HepG2 (cell line): Measurements from ENCODE around the gene AGRN. TPM values are rescaled to one million over a fixed set of nuclear protein-coding genes. Genes with fewer than 3 reads are reported as not detected.

ENCODE experiments used
- FOXP4 ChIP-seq: sonication (generic); formaldehyde crosslinking; IDR thresholded peaks from 2 replicates; pipeline ENCODE4 v1.4.0; 2020; ENCODE audit warnings: missing genetic modification reagents
- HHEX ChIP-seq: IDR thresholded peaks from 2 replicates; pipeline ENCODE4 v1.6.1; 2016; ENCODE audit warnings: control low read depth
- NR1H2 ChIP-seq: sonication (generic); formaldehyde crosslinking; IDR thresholded peaks from 2 replicates; pipeline ENCODE4 v1.8.1; 2022; ENCODE audit warnings: low read depth, missing genetic modification reagents, borderline replicate concordance
- RERE ChIP-seq: IDR thresholded peaks from 2 replicates; pipeline ENCODE4 v1.6.1; 2016; ENCODE audit warnings: low read depth, missing genetic modification reagents, missing compliant biosample characterization
- SMARCC2 ChIP-seq: fragments of 450-650 bp; IDR thresholded peaks from 2 replicates; pipeline ENCODE4 v1.6.1; 2017; ENCODE audit warnings: antibody characterized with exemption, mild to moderate bottlenecking
- SP5 ChIP-seq: IDR thresholded peaks from 2 replicates; pipeline ENCODE4 v1.6.1; 2016; ENCODE audit warnings: low read depth, borderline replicate concordance
- SPEN ChIP-seq: sonication (generic); formaldehyde crosslinking; IDR thresholded peaks from 2 replicates; pipeline ENCODE4 v1.5.1; 2020; ENCODE audit warnings: low read depth, mild to moderate bottlenecking, missing genetic modification reagents
- ZFAT ChIP-seq: sonication (generic); formaldehyde crosslinking; conservative IDR thresholded peaks from 2 replicates; pipeline ENCODE4 v1.8.1; 2023; ENCODE audit warnings: missing genetic modification reagents, inconsistent platforms
- ZNF18 ChIP-seq: sonication (generic); formaldehyde crosslinking; IDR thresholded peaks from 2 replicates; pipeline ENCODE4 v1.8.0; 2022; ENCODE audit warnings: mild to moderate bottlenecking, missing genetic modification reagents; ENCODE audit not compliant: insufficient replicate concordance
- ZNF430 ChIP-seq: sonication (generic); formaldehyde crosslinking; IDR thresholded peaks from 2 replicates; pipeline ENCODE4 v1.9.0; 2021; ENCODE audit warnings: mild to moderate bottlenecking, missing genetic modification reagents
- ZNF644 ChIP-seq: IDR thresholded peaks from 2 replicates; pipeline ENCODE4 v1.6.1; 2016; ENCODE audit warnings: low read depth
- ZNF691 ChIP-seq: sonication (generic); formaldehyde crosslinking; IDR thresholded peaks from 2 replicates; pipeline ENCODE4 v1.4.0; 2020; ENCODE audit warnings: missing genetic modification reagents, low read depth, mild to moderate bottlenecking, borderline replicate concordance
- ZNF841 ChIP-seq: sonication (generic); formaldehyde crosslinking; IDR thresholded peaks from 2 replicates; pipeline ENCODE4 v1.8.1; 2023; ENCODE audit warnings: missing genetic modification reagents, borderline replicate concordance
- polyA plus RNA-seq, 8 experiments: library from polyadenylated mRNA; depleted of rRNA in 3 of 8; stranded (reverse) in 7 of 8; unstranded in 1 of 8; fragments of >200 nt; fragmentation: Illumina TruSeq in 4 of 8; extraction: Trizol in 4 of 8; gene quantifications; 2 replicates each; pipeline versions ENCODE4 v1.2.1 to v1.2.3, GENCODE V29; 2011 to 2016; ENCODE audit warnings: low read depth in 4 of 8, missing spikeins in 1 of 8, mixed read lengths in 1 of 8; ENCODE audit not compliant: insufficient read depth in 1 of 8
- total RNA-seq, 5 experiments: library from RNA; depleted of rRNA; stranded (reverse); fragments of >200 nt; fragmentation: Illumina TruSeq; extraction: Trizol; gene quantifications; 2 replicates each; pipeline ENCODE4 v1.2.3, GENCODE V29; 2016; ENCODE audit warnings: low read depth in 1 of 5

Gene AGRN
- total and polyA plus RNA-seq, 2 of the 13 experiments (the other 11 are each of a cell fraction or from before 2014, with no cell fraction given) = 29.8 to 65.2 TPM

GRCh38 chr1:1079408-1080121 is 59.6 kb downstream of the AGRN start (continued):
- TF ChIP-seq ZNF691 (CRISPR knock-in tag) (peak; percentile 56; the same call in 1 of the 2 replicates), SPEN (CRISPR knock-in tag) (peak; percentile 66; the same call in 1 of the 2 replicates), ZNF430 (CRISPR knock-in tag) (peak; percentile 85; the same call in 1 of the 2 replicates), SMARCC2 (no peak), ZFAT (CRISPR knock-in tag) (no peak), ZNF644 (CRISPR knock-in tag) (no peak), HHEX (no peak), ZNF841 (CRISPR knock-in tag) (no peak), ZNF18 (CRISPR knock-in tag) (peak; percentile 90), FOXP4 (peak; percentile 39; the same call in 1 of the 2 replicates), SP5 (CRISPR knock-in tag) (peak; percentile 37; the same call in 1 of the 2 replicates), NR1H2 (no peak), RERE (peak; percentile 21; the same call in 1 of the 2 replicates)
